GM19468 (cell line): ENCODE data around the gene PCBP3.
"Not testable (repeated sequence)": the region's sequence is repeated elsewhere in the genome, so short reads cannot be mapped to it uniquely, and the experiment has no call there.

Source experiments
- ATAC-seq: cut with Tn5 transposase; IDR thresholded peaks from one replicate; pipeline ENCODE4 v1.9.1; 2021; ENCODE audit warnings: mild to moderate bottlenecking, moderate library complexity, moderate number of reproducible peaks; ENCODE audit not compliant: unreplicated experiment; ENCODE audit errors: extremely low read depth

PCBP3 gene

DNA sequence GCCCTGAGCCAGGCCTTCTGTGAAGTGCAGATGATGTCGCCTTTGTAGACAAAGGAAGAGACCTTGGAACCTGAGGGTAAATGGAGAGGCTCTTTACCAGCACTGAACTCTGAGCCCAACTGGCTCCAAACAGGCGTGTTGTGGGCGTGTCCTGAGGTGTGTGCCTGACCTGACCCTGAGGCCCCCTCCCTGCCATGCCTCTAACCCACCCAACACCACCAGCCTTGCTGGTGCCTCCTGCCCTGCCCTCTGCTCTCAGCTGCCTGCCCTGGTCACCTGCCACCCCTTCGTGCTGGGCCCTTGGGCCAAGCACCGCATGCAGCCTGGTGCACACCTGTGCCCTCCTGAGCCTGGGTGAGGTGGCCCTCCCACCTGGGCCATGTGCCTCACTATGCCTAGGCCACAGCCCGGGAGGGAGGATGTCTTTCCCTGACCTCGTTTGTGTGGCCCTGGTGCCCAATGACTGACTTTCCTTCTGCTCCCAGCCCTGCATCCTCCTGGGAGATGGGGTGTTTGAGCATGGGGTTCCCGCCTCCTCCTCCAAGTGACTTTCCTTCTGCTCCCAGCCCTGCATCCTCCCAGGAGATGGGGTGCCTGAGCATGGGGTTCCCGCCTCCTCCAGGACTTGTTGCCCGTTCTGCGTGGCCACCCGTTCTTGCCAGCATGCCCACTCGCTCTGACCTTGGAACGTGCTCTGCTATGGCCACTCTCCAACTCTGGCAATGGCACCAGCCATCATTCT, 157.0 kb downstream of the PCBP3 start:
- ATAC-seq, result no peak

GRCh38 chr21:45801129-45801964, 157.8 kb downstream of the PCBP3 start:
- ATAC-seq, result no peak

GRCh38 chr21:45801989-45802388, 158.5 kb downstream of the PCBP3 start:
- ATAC-seq, result no peak

- no peak for ATAC-seq
Measured at GRCh38 chr21:45802425-45802824, 158.9 kb downstream of the PCBP3 start.

- no peak for ATAC-seq
Measured at GRCh38 chr21:45802956-45803617, 159.6 kb downstream of the PCBP3 start.

DNA sequence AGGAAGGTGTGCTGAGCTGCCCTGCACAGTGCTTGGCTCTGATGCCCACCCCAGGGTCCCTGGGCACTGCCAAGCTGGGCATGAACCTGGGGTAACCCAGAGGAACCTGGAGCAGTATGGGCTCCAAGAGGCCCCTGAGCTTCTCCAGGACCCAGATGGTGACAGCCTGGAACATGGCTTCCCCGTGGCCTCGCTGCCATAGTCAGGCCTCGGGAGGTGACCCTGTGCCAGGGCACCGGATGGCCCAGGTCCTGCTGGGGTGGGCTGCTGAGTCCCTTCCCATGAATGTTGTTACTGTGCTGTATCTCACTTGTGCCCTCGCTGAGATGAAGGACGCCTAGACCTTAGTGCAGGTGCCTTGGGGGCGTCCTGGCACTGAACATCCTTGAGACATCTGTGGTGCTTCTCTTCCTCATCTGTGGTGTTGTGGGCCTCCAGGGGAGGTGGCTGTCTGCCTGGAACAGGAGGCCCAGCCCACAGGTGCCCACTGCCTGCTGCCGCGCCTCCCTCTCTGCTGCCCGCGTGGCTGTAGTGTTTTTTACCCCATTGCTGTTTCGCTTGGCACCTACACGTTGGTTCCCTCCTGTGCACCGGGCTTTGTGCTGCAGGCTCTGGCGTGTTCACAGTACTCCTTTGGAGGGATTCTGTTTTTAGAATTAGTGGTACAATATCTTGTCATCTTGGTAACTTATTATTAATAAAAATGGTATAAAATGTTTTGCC, 160.3 kb downstream of the PCBP3 start:
- ATAC-seq, result no peak

DNA sequence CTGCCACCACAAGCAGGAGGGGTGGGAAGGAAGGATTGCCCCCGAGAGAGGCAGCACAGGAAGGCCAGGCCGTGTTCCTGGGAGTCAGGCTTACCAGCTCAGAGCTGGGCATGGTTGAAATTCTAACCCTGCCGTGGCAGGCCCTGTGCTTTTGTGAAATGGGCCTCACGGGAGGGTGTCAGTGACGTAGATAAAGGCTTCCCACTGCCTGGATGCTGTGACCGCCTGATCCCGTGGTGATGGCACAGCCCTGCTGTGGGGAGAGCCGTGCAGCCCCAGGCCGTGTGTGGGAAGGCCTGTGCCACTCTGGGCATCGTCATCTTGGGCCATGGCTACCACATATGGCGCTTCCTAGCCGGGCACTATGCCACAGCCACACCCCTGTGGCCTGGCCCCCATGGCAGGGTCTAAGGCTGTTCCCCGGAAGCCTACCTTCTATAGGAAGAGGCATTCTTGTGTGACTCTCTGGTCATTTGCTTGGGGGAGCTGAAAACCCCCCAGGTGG, 161.3 kb downstream of the PCBP3 start:
- ATAC-seq, result no peak

DNA sequence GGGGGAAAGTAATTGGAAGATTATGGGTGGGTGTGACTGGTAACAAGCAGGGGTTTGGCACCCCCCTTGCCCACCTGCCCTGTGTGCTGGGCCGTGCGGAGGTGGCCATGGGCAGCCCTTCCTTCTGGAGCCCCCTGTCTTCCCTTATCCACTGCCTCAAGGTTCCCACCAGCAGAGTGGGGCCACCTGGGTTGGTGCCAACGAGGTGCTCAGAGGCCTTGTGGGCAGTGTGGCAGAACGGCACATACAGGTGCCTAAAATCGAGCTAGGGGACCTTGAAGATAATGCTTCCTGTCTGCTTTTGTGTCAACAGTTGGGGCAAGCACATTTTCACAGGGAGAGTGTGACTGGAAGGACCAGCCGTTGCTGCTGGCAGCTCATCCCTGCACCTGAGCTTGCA, 161.8 kb downstream of the PCBP3 start:
- no peak for ATAC-seq

DNA sequence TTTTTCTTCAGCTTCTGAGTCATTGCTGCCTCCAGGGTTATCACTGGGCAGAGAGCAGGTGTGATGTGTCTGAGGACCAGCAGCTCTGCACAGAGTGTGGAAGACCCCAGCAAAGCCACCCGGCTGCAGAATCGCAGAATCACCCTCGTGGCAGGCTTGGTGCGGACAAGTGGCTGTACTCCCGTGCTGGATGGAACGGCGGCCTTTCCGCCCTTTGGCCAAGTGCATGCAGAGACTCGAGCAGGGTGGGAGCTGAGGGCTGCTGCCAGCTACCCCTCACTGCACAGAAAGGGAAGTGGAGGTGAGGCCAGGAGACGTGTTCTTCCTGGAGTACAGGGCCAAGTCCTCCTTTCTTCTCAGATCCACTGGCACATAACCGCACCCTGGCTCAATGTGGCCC, 162.5 kb downstream of the PCBP3 start:
- no peak for ATAC-seq

DNA sequence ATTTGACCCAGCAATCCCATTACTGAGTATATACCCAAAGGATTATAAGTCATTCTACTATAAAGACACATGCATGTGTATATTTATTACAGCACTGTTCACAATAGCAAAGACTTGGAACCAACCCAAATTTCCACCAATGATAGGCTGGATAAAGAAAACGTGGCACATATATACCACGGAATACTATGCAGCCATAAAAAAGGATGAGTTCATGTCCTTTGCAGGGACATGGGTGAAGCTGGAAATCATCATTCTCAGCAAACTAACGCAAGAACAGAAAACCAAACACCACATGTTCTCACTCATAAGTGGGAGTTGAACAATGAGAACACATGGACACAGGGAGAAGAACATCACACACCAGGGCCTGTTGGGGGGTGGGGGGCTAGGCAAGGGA, 165.1 kb downstream of the PCBP3 start:
- not testable (repeated sequence) for ATAC-seq

DNA sequence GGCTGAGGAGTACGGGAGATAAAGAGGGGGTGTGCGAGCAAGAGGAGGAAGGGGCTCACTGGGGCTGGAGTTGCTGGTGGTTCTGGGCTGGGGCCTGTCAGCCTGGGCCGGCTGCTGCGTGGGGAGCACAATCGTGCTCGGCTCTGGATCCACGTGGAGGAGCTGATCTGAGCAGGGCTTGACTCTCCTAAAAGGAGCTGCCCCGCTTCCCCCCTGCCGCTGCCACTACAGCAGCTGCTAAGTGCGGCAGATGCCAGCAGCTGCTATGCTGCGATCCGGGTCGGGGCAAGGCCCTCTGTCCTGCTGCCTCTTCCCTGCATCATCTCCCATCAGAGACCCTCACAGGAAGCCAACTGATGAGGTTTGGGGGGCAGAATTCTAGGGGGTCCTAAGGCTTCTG, 165.9 kb downstream of the PCBP3 start:
- no peak for ATAC-seq

DNA sequence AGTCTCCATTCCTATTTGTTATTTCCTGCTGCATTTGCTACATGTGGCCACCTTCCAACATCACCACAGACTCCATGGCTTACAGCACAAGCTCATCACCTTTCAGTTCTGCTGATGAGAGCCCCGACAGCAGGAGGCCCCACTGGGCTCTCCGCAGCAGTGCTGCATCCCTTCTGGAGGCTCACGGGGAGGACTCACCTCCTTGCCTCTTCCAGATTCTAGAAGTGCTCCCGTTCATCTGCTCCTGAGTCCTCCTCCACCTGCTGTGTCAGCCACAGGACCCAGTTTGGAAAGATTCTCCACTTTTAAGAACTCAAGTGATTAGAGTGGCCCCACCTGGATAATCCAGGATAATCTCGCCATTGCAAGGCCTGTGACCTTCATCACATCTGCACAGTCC, 167.6 kb downstream of the PCBP3 start:
- ATAC-seq, result no peak

DNA sequence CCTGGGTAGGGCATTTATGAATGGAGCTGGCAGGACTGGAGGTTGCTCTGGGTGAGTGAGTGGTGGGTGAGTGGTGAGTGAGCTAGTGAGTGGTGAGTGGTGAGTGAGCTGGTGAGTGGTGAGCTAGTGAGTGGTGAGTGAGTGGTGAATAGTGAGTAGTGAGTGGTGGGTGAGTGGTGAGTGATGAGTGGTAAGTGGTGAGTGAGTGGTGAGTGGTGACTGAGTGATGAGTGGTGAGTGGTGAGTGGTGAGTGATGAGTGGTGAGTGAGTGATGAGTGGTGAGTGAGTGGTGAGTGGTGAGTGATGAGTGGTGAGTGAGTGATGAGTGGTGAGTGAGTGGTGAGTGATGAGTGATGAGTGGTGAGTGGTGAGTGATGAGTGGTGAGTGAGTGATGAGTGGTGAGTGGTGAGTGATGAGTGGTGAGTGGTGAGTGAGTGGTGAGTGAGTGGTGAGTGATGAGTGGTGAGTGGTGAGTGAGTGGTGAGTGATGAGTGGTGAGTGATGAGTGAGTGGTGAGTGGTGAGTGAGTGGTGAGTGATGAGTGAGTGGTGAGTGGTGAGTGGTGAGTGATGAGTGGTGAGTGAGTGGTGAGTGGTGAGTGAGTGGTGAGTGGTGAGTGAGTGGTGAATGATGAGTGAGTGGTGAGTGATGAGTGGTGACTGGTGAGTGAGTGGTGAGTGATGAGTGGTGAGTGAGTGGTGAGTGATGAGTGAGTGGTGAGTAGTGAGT, 170.8 kb downstream of the PCBP3 start:
- not testable (repeated sequence) for ATAC-seq

DNA sequence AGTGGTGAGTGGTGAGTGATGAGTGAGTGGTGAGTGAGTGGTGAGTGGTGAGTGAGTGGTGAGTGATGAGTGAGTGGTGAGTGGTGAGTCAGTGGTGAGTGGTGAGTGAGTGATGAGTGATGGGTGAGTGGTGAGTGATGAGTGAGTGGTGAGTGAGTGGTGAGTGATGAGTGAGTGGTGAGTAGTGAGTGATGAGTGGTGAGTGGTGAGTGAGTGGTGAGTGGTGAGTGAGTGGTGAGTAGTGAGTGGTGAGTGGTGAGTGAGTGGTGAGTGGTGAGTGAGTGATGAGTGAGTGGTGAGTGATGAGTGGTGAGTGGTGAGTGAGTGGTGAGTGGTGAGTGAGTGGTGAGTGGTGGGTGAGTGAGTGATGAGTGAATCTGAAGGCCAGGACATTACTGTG, 172.3 kb downstream of the PCBP3 start:
- not testable (repeated sequence) for ATAC-seq

DNA sequence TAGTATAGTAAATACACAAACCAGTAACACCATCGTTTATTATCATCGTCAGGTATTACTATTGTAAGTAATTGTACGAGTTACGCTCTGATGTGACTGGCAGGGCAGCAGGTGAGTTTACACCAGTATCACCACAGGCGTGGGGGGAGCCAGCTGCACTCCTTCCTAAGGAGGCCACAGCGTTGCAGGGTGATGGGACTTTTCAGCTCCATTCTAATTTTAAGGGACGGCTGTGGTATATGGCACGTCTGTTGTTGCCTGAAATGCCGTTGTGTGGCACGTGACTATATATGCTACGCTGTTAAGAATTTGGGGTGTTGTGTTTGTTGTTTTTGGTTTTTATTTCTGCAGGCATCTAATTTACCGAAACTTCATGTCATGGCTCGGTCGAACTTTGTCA, 173.3 kb downstream of the PCBP3 start:
- ATAC-seq, result no peak

DNA sequence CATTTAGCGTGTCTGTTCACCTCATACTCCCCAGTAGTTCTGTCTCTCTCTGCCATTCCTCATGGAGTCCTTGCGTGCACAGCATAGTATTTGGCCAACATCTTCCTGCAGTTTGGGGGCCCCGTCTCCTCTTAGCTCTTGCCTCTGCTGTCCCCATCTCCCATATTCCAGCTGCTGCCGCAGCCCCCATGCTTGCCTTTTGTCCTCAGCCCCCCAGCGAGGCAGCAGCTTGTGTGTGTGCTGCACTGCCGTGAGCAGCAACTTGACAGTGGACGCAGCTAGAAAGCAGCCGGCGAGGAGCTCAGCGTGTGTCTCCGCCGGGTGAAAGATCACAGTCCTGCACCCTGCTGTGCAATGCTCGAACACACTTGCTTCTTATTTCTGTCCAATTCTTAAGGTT, 173.8 kb downstream of the PCBP3 start:
- no peak for ATAC-seq

DNA sequence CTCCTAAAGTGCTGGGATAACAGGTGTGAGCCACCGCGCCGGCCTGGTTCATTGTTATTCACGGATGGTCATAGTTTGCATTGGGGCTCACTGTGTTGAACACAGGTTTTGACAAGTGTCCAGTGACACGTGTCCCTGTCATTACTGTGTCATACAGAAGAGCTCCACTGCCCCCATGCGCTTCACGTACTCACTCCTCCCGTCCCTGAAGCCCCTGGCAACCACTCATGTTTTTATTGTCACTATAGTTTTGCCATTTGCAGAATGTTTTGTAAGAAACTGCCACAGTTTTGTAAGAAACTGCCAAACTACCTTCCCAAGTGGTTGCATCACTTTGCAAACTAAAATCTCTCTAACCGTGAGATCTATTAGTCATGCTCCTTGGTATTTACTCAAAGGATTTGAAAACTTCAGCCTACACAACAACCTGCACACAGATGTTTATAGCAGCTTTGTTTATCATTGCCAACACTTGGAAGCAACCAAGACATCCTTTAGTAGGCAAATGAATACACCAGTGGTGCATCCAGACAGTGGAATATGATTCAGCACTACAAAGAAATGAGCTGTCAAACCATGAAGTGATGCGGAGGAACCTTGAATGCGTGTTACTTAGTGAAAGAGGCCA, 174.9 kb downstream of the PCBP3 start:
- no peak for ATAC-seq

- no peak for ATAC-seq
Measured at GRCh38 chr21:45818904-45819285, 175.4 kb downstream of the PCBP3 start.

GRCh38 chr21:45819478-45820170, 176.1 kb downstream of the PCBP3 start:
- ATAC-seq, result no peak
